PC-9 (cell line): Measurements from ENCODE around the gene LUZP1.

ENCODE experiments used
- CTCF ChIP-seq: fragments of 200-600 bp; sonication (generic); conservative IDR thresholded peaks from 2 replicates; pipeline ENCODE4 v1.6.1; 2017; ENCODE audit warnings: mixed run types, antibody characterized with exemption, mild to moderate bottlenecking, moderate library complexity
- EZH2 ChIP-seq: fragments of 200-600 bp; sonication (generic); IDR thresholded peaks from 2 replicates; pipeline ENCODE4 v1.8.0; 2017; ENCODE audit warnings: antibody characterized with exemption, low read depth

GRCh38 chr1:23039308-23039826 is 129.3 kb downstream of the LUZP1 start:
- no peak for TF ChIP-seq EZH2
- no peak for TF ChIP-seq CTCF
